Neural progenitor cell (in vitro differentiated cells): ENCODE results near the gene SH3BGRL.

Experiments
- EZH2 ChIP-seq: fragments of 200-600 bp; sonication (generic); IDR thresholded peaks from 2 replicates; pipeline ENCODE4 v1.6.1; 2017; ENCODE audit warnings: antibody characterized with exemption, mild to moderate bottlenecking, moderate library complexity
- TF ChIP-seq, protein P1 (sequence below): fragments of 200-600 bp; sonication (generic); IDR thresholded peaks from 2 replicates; pipeline ENCODE4 v1.5.1; 2017; ENCODE audit warnings: antibody characterized with exemption, mild to moderate bottlenecking

DNA sequence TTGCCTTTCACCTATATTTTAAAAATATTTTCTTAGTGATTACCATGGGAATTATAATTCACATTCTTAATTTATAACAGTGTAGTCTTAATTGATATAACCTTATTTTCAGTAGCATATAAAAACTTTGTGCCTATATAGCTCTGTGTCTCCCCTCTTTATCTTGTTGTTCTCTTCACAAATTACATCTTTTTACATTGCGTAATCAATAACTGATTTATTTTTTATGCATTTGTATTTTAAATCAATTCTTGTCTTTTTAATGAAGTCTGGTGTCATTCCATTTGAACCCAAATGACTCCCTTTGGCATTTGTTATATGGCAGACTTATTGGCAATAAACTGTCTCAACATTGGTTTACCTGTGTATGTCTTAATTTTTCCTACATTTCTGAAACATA, 137.0 kb downstream of the SH3BGRL start:
- TF ChIP-seq, protein P1, sequence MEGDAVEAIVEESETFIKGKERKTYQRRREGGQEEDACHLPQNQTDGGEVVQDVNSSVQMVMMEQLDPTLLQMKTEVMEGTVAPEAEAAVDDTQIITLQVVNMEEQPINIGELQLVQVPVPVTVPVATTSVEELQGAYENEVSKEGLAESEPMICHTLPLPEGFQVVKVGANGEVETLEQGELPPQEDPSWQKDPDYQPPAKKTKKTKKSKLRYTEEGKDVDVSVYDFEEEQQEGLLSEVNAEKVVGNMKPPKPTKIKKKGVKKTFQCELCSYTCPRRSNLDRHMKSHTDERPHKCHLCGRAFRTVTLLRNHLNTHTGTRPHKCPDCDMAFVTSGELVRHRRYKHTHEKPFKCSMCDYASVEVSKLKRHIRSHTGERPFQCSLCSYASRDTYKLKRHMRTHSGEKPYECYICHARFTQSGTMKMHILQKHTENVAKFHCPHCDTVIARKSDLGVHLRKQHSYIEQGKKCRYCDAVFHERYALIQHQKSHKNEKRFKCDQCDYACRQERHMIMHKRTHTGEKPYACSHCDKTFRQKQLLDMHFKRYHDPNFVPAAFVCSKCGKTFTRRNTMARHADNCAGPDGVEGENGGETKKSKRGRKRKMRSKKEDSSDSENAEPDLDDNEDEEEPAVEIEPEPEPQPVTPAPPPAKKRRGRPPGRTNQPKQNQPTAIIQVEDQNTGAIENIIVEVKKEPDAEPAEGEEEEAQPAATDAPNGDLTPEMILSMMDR = no peak
- TF ChIP-seq EZH2 = no peak
